Caco-2 (cell line): ENCODE results near the gene ALDH9A1. TPM values are rescaled to one million over a fixed set of nuclear protein-coding genes. Genes with fewer than 3 reads are reported as not detected.
A peak's percentile ranks its signal among the peaks of the same experiment; 100 is the strongest.
"Not testable (repeated sequence)": the region's sequence is repeated elsewhere in the genome, so short reads cannot be mapped to it uniquely, and the experiment has no call there.

ENCODE experiments used
- BruUV-seq: library from RNA; stranded (reverse); fragments of 400-500 nt; replicated peaks from 2 replicates; lab custom pipeline; 2021; lab: Mats Ljungman, UMichigan
- CTCF ChIA-PET: fragments of 300-600 bp; sonication (Branson Sonifier 250); formaldehyde crosslinking; loops from one replicate; lab custom pipeline; 2022; ENCODE audit warnings: antibody characterized with exemption; lab: Charles Lee
- POLR2A ChIA-PET: fragments of 300-600 bp; sonication (Branson Sonifier 250); formaldehyde crosslinking; loops from one replicate; lab custom pipeline; 2022; ENCODE audit warnings: antibody characterized with exemption; lab: Charles Lee
- DNase-seq, 2 experiments: peaks; one replicate each; pipeline versions ENCODE4 v3.0.0 to v3.0.0-alpha.2; 2020 to 2022
- H3K27me3 ChIP-seq: replicated peaks from 2 replicates; pipeline ENCODE4 v1.6.0; 2011; ENCODE audit warnings: low read length; ENCODE audit not compliant: control insufficient read depth, insufficient read depth
- H3K36me3 ChIP-seq: 2 replicates; pipeline ENCODE4 v1.5.1; 2011; ENCODE audit warnings: low read length; ENCODE audit not compliant: control insufficient read depth, insufficient read depth
- H3K4me1 ChIP-seq: fragments of 250-450 bp; sonication (Bioruptor Pico); 2 replicates; pipeline ENCODE4 v1.5.1; 2020; ENCODE audit warnings: mild to moderate bottlenecking
- H3K4me3 ChIP-seq: 2 replicates; pipeline ENCODE4 v1.5.1; 2011; ENCODE audit warnings: low read depth, mild to moderate bottlenecking, control low read depth, low read length
- H3K9me3 ChIP-seq: fragments of 250-450 bp; sonication (Bioruptor Pico); 2 replicates; pipeline ENCODE4 v1.5.1; 2020; ENCODE audit warnings: mild to moderate bottlenecking, moderate library complexity
- H3K27ac Mint-ChIP-seq: one replicate; pipeline ENCODE4 v1.8.0; 2022; ENCODE audit warnings: mixed read lengths; ENCODE audit not compliant: unreplicated experiment
- H3K27me3 Mint-ChIP-seq: one replicate; pipeline ENCODE4 v1.8.0; 2022; ENCODE audit warnings: mixed read lengths; ENCODE audit not compliant: insufficient read depth, unreplicated experiment
- H3K36me3 Mint-ChIP-seq: one replicate; pipeline ENCODE4 v1.8.0; 2022; ENCODE audit warnings: mild to moderate bottlenecking, mixed read lengths; ENCODE audit not compliant: insufficient read depth, unreplicated experiment
- H3K4me1 Mint-ChIP-seq: one replicate; pipeline ENCODE4 v1.8.0; 2022; ENCODE audit warnings: low read depth, mixed read lengths; ENCODE audit not compliant: unreplicated experiment
- H3K4me3 Mint-ChIP-seq: one replicate; pipeline ENCODE4 v1.8.0; 2022; ENCODE audit warnings: mild to moderate bottlenecking, moderate library complexity, mixed read lengths; ENCODE audit not compliant: unreplicated experiment
- H3K9me3 Mint-ChIP-seq: one replicate; pipeline ENCODE4 v1.8.0; 2022; ENCODE audit warnings: mixed read lengths; ENCODE audit not compliant: unreplicated experiment
- CTCF ChIP-seq, 2 experiments: fragments of 200-600 bp in 1 of 2; IDR thresholded peaks; 1 replicate in 1 of 2; 2 replicates in 1 of 2; pipeline versions ENCODE4 v1.5.1 to v1.8.0; 2011 to 2022; ENCODE audit warnings: antibody characterized with exemption in 1 of 2, control low read depth in 1 of 2, inconsistent platforms in 1 of 2, low read depth in 1 of 2, low read length in 1 of 2, mild to moderate bottlenecking in 1 of 2, moderate library complexity in 1 of 2; ENCODE audit not compliant: insufficient read depth in 1 of 2, severe bottlenecking in 1 of 2, unreplicated experiment in 1 of 2
- intact Hi-C: fragments of 100-400 bp; cut with micrococcal nuclease; formaldehyde crosslinking; loops from one replicate; pipeline ENCODE4 v1.10.0; 2022; ENCODE audit not compliant: unreplicated experiment
- total RNA-seq: library from RNA; stranded (reverse); gene quantifications from 2 replicates; pipeline ENCODE4 v1.2.3, GENCODE V29; 2022

Gene ALDH9A1
- total RNA-seq, 1 experiment from 2014 or later = 33.9 TPM

DNA sequence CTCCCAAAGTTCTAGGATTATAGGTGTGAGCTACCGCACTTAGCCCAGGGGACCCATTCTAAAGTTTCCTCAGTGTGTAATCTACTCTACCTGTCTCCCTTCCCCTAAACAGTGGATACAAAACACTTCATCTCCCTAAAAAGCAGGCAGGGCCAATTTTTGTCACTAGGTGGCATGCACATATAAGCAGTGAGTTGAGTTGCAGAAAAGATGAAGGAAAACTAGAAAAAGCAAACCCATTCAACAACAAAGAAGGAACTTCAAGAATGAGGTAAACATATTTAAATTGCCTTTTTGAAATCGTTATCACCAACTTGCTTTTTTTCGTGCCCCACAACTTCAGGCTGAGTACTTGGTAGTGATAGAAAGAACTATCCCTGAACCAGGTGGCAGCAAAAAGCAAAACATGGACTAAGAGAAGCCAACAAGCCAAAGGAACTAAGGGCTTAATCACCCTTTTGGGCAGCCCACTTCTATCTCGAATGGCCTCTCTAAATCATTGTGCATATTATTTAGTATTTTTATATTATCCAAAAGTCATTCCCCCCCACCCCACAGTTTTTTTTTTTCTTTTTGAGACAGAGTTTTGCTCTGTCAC, 19.7 kb upstream of the ALDH9A1 start:
- POLR2A ChIA-PET = no interaction called here
- no TSS peak for BruUV-seq

GRCh38 chr1:165716265-165717051, 18.1 kb upstream of the ALDH9A1 start:
- H3K4me1 Mint-ChIP-seq, H3K36me3 Mint-ChIP-seq, POLR2A ChIA-PET, H3K9me3 ChIP-seq, BruUV-seq, H3K27me3 ChIP-seq, H3K4me1 ChIP-seq, H3K27me3 Mint-ChIP-seq, H3K4me3 ChIP-seq, H3K36me3 ChIP-seq, H3K4me3 Mint-ChIP-seq, CTCF ChIA-PET, H3K27ac Mint-ChIP-seq, DNase-seq: not testable (repeated sequence)
- H3K9me3 Mint-ChIP-seq = peaks cover 11% of the 10 kb centered on the region
- intact Hi-C loops = loop anchor here (10.0 kb wide), 1 partner anchor 758 kb away; no protein-coding TSS in a partner anchor

More for the DNA sequence above, 19.7 kb upstream of the ALDH9A1 start:
- intact Hi-C loops = loop anchor here (1.0 to 10.0 kb wide), 5 partner anchors 29 to 757 kb away; no protein-coding TSS in a partner anchor
- H3K9me3 Mint-ChIP-seq = peaks cover 5% of the 10 kb centered on the region
- Histone ChIP-seq H3K4me1 (no peaks in the 10 kb centered on the region), H3K36me3 (no peaks in the 10 kb centered on the region), H3K4me3 (no peak overlapping the region), H3K27me3 (no peaks in the 10 kb centered on the region; the same call in 1 of the 2 replicates), H3K9me3 (no peaks in the 10 kb centered on the region)
- no peak overlapping the region for H3K27ac Mint-ChIP-seq
- TF ChIP-seq CTCF (IDR thresholded peaks at IDR 0.05; ENCODE audit: insufficient read depth in 1 of 2, low read depth in 1 of 2, low read length in 1 of 2, severe bottlenecking in 1 of 2, unreplicated experiment in 1 of 2) = peak; percentile 56 to 88
- H3K4me3 Mint-ChIP-seq = no peak overlapping the region
- no peaks in the 10 kb centered on the region for H3K4me1 Mint-ChIP-seq
- no peaks in the 10 kb centered on the region for H3K36me3 Mint-ChIP-seq
- CTCF ChIA-PET = interaction anchor here (0.6 kb wide), 1 partner anchor 207 kb away, joined by 7 read pairs; no protein-coding TSS in a partner anchor
- peak; percentile 57 to 65 for DNase-seq
- H3K27me3 Mint-ChIP-seq = no peaks in the 10 kb centered on the region

- no peaks in the 10 kb centered on the region for H3K4me1 Mint-ChIP-seq
- TF ChIP-seq CTCF (IDR thresholded peaks at IDR 0.05; ENCODE audit: insufficient read depth in 1 of 2, low read depth in 1 of 2, low read length in 1 of 2, severe bottlenecking in 1 of 2, unreplicated experiment in 1 of 2) = no peak
- H3K4me1 ChIP-seq = no peaks in the 10 kb centered on the region
- no peaks in the 10 kb centered on the region for H3K36me3 ChIP-seq
- H3K27me3 Mint-ChIP-seq = peaks cover 11% of the 10 kb centered on the region
- no peaks in the 10 kb centered on the region for H3K36me3 Mint-ChIP-seq
- DNase-seq = no peak
- CTCF ChIA-PET = no interaction called here
- no peak overlapping the region for H3K27ac Mint-ChIP-seq
- H3K4me3 Mint-ChIP-seq = no peak overlapping the region
- H3K27me3 ChIP-seq = no peaks in the 10 kb centered on the region; the same call in 1 of the 2 replicates
- BruUV-seq = no TSS peak
- intact Hi-C loops = loop anchor here (10.0 kb wide), 1 partner anchor 762 kb away; no protein-coding TSS in a partner anchor
- H3K9me3 Mint-ChIP-seq = peaks cover 11% of the 10 kb centered on the region
- H3K4me3 ChIP-seq = no peak overlapping the region
- H3K9me3 ChIP-seq = no peaks in the 10 kb centered on the region
- POLR2A ChIA-PET = no interaction called here
These were observed 14.4 kb upstream of the ALDH9A1 start for GRCh38 chr1:165712764-165713163.
